Activated T-cell treated with anti-CD3 and anti-CD28 coated beads, Interleukin-2, amount 50 U/mL, for 4 hours (primary cell): ENCODE results near the gene SLC2A4RG. TPM values are rescaled to one million over a fixed set of nuclear protein-coding genes. Genes with fewer than 3 reads are reported as not detected.

Experiments
- ATAC-seq, 2 donors: fragments of 200-7000 bp; cut with Tn5 transposase; one replicate each; pipeline ENCODE4 v1.10.0; 2021
- DNase-seq: peaks from one replicate; pipeline ENCODE4 v3.0.0-alpha.2; 2020
- H3K27me3 Mint-ChIP-seq: one replicate; pipeline ENCODE4 v1.8.0; 2021; ENCODE audit warnings: low read depth, mixed read lengths
- H3K36me3 Mint-ChIP-seq: one replicate; pipeline ENCODE4 v1.8.0; 2022; ENCODE audit warnings: mixed read lengths; ENCODE audit not compliant: insufficient read depth
- H3K4me1 Mint-ChIP-seq: one replicate; pipeline ENCODE4 v1.8.0; 2021; ENCODE audit warnings: low read depth, mixed read lengths
- H3K4me3 Mint-ChIP-seq: one replicate; pipeline ENCODE4 v1.8.0; 2021; ENCODE audit warnings: mild to moderate bottlenecking, moderate library complexity, mixed read lengths
- H3K9me3 Mint-ChIP-seq: one replicate; pipeline ENCODE4 v1.8.0; 2021; ENCODE audit warnings: mixed read lengths
- total RNA-seq, 3 donors: library from RNA; stranded (reverse); gene quantifications; one replicate each; pipeline ENCODE4 v1.2.1, GENCODE V29; 2021

Gene SLC2A4RG
- total RNA-seq, 3 donors from 2014 or later = 17.2 to 18.1 (median 17.3) TPM

DNA sequence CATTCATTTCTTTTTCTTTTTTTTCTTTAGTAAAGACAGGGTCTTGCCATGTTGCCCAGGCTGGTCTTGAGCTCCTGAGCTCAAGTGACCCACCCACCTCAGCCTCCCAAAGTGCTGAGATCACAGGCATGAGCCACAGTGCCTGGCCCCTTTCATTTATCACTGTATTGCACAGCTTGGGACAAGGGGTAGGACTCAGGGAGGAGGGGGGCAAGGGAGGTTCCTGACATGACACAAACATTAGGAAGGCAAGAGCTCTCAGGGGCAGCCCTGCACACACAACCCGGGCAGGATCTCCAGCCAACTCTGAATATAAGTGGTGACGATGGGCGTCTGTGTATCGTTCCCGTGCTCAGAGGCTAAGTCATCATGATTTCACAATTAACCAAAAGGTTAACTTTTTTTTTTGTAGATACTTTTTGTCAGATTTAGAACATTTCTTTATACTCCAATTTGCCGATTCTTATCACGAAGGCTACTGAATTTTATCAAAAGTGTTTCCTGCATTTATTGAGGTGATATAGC lies 19.9 kb downstream of the SLC2A4RG start:
- no peaks in the 10 kb centered on the region for H3K9me3 Mint-ChIP-seq
- no peaks in the 10 kb centered on the region for H3K36me3 Mint-ChIP-seq
- no peak overlapping the region for H3K4me3 Mint-ChIP-seq
- ATAC-seq = no peak
- H3K27me3 Mint-ChIP-seq = no peaks in the 10 kb centered on the region
- H3K4me1 Mint-ChIP-seq = peaks cover 4% of the 10 kb centered on the region
- DNase-seq = no peak

DNA sequence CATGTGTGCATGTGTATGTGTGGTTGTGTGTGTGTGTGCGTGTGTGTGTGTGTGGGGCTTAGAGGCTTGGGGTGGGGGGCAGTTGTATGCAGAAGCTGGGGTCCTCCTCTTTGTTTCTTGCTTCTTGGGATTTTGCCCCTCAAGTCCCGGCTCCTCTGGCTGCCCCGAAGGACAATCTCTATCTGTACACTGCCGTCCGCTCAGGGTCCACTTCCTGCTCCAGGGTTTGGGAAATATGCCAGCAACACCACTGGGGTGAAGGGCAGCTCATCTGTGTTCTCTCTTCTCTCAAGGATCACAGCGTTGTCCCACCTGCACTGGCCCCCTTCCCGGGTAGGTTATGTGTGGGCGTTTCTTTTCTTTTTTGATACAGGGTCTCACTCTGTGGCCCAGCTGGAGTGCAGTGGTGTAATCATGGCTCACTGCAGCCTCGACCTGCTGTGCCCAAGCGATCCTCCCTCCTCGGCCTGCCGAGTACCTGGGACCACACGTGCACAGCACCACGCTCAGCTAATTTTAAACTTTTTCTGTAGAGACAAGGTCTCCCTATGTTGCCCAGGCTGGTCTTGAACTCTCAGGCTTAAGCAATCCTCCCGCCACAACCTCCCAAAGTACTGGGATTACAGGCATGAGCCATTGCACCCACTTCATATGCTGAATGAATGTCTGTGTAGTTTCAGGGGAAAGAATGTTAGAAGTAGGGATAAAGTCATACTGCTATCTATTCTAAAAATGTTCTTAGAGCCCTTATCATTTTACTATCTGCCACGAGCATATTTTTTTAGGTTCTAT lies 25.7 kb downstream of the SLC2A4RG start:
- no peaks in the 10 kb centered on the region for H3K9me3 Mint-ChIP-seq
- H3K27me3 Mint-ChIP-seq = no peaks in the 10 kb centered on the region
- no peaks in the 10 kb centered on the region for H3K4me1 Mint-ChIP-seq
- H3K36me3 Mint-ChIP-seq = no peaks in the 10 kb centered on the region
- H3K4me3 Mint-ChIP-seq = no peak overlapping the region
- no peak for DNase-seq
- no peak for ATAC-seq

DNA sequence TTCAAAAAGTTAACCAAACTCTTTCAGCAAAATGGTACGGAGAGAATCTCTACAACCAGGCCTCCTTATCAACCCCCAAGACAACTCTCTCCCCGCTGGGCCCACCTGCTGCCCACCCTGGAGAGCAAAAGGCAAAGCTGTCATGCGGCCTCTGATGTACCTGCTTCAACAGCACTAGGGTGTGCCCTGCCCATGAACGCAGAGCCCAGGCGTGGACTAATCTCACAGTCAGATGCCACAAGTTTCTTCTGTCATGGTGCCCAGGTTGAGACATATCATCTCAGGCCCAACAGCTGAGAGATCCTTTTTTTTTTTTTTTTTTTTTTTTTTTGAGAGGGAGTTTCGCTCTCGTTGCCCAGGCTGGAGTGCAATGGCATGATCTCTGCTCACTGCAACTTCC lies 26.3 kb downstream of the SLC2A4RG start:
- no peak for ATAC-seq
- Mint-ChIP-seq H3K4me1 (no peaks in the 10 kb centered on the region), H3K36me3 (no peaks in the 10 kb centered on the region), H3K4me3 (no peak overlapping the region), H3K27me3 (no peaks in the 10 kb centered on the region), H3K9me3 (no peaks in the 10 kb centered on the region)
- no peak for DNase-seq

DNA sequence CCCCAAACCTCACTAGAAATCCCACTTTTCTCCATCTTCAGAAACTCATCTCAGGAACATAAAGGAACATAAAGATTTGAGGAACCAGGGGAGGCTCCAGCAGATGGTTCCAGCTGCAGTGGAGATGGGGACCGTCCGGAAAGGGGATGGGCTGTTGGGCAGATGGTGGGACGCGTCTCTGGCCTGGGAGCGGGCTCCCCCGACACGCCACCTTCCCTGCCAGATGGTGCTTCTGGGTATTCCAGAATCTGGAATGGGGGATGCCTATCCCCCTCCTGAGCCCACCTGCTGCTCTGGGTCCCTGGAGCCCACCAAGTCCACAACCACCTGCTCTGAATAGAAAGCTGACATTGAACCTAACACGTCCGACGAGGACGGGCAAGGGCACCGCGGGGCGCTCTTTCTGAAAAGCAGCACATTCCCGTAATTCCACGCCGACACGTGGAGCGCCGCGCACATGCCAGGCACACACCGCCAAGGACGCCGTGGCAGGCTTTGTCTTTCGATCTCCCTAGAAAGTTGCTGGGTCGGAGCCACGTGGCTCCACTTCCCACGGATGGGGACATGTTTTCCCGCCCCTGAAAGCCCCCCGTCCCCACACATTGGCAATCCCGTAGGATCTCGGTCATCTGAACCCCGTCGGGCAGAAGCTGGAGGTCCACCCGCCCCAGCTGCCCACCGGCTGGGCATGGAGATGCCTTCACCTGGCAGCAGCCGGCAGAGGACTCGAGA lies 27.3 kb downstream of the SLC2A4RG start:
- H3K4me3 Mint-ChIP-seq = no peak overlapping the region
- DNase-seq = no peak
- no peaks in the 10 kb centered on the region for H3K27me3 Mint-ChIP-seq
- no peak for ATAC-seq
- H3K9me3 Mint-ChIP-seq = no peaks in the 10 kb centered on the region
- no peaks in the 10 kb centered on the region for H3K36me3 Mint-ChIP-seq
- no peaks in the 10 kb centered on the region for H3K4me1 Mint-ChIP-seq

DNA sequence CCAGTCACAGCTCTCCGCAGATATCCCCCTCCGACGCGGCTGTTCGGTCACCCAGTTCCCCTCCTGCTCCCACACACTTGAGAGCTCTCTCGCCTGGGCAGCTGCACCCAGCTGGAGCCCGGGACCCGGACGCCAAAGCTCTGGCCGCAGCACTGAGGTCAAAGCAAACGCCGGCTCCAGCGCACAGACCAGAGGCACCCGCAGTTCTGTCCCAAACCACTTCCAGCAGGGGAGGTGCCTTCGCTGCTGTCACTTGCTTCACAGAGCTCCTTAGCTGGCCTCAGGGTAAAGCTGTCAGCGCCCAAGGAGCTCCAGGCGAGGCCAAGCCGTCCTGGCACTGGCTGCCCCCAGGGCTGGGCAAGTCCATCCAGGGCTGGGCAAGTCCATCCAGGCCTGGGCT lies 27.9 kb downstream of the SLC2A4RG start:
- no peaks in the 10 kb centered on the region for H3K36me3 Mint-ChIP-seq
- no peaks in the 10 kb centered on the region for H3K4me1 Mint-ChIP-seq
- DNase-seq = no peak
- no peak overlapping the region for H3K4me3 Mint-ChIP-seq
- H3K27me3 Mint-ChIP-seq = no peaks in the 10 kb centered on the region
- no peak for ATAC-seq
- no peaks in the 10 kb centered on the region for H3K9me3 Mint-ChIP-seq

DNA sequence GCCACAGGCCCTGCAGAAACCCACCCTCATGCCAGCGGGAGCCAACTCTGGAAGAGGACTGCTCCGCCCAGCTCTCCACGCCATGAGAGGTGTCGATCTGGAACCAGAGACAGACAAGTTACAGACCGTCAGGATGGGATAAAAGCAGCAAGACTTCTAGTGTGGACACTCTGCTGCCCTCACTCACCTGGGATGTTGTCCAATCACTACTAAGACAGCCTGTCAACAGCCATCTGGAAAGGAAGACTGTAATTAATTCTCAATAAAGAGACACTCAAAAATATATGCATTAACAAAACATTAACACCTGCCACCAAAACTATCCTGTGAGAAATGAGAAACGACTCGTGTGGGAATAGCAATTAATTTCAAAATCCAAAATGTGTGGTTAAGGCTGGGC lies 28.3 kb downstream of the SLC2A4RG start:
- Mint-ChIP-seq H3K36me3 (no peaks in the 10 kb centered on the region), H3K4me3 (no peak overlapping the region), H3K4me1 (no peaks in the 10 kb centered on the region), H3K9me3 (no peaks in the 10 kb centered on the region), H3K27me3 (no peaks in the 10 kb centered on the region)
- DNase-seq = no peak
- no peak for ATAC-seq

DNA sequence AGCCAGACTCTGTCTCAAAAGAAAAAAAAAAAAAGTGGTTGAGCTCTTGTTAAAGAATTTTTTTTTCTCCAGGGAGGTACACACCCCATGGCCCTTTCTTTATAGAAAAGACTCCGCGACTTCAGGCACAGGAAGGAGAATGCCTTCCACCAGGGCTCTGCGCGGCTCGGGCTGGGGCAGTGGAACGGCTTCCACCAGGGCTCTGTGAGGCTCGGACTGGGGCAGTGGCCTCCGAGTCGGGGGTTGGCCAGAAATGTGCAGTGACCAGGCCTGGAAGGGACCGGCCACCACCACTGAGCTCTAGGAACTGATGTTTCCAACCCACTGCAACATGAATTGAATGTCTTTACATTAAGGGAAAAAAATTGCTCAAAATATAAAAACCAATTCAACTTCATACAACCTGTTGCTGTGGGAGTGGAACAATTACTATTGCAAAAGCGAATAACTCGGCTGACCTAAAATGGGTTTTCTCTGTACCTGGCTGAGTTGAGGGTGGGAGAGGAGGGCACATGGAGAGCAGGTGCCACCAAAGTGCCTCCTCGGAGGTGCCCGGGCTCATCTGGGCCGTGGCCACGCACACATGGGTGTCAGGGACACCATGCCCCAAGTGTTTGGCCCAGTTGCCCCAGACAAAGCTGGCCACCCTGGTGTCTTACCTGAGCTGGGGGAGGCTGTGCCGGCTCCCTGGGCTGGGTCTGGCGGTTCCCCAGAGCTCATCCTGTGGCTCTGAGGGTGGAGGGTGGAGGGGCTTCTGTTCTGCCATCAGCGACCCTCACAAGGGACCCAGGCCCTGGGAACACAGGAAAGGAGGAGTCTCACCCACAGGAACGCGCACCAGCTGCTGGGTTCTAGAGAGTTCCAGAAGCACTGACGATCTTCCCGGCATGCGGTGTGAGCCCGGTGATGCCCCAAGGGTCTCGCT lies 29.3 kb downstream of the SLC2A4RG start:
- ATAC-seq (no peak), DNase-seq (no peak)
- no peaks in the 10 kb centered on the region for H3K36me3 Mint-ChIP-seq
- no peak overlapping the region for H3K4me3 Mint-ChIP-seq
- no peaks in the 10 kb centered on the region for H3K27me3 Mint-ChIP-seq
- H3K9me3 Mint-ChIP-seq = no peaks in the 10 kb centered on the region
- H3K4me1 Mint-ChIP-seq = no peaks in the 10 kb centered on the region

DNA sequence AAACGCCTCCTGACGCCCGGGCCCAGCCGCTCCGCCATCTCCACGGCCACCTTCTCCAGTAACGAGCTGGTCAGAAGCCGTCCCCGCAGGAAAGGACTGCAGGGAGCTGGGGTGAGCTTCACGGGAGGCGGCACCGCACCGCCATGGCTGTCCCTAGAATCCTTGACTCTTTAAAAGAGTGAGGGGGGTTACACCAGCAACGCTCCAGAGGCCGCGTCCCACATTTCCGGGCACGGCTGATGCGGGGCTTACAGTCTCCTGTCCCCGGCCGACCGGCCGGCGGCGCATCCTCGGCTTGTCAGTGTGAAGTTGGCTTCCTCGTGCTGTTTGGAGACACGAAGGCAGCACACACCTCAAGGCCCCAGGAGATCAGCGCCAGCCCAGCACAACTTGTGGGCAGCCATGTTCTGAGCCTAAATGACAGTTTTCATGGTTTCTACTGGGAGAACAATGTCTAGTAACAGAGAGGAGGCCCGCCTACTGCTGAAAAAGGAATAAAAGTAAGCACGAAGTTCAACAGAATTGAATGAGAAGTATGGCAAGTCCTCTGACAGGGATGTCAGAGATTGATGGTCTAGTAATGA lies 30.4 kb downstream of the SLC2A4RG start:
- Mint-ChIP-seq H3K4me1 (peaks cover 2% of the 10 kb centered on the region), H3K27me3 (no peaks in the 10 kb centered on the region), H3K4me3 (no peak overlapping the region), H3K9me3 (no peaks in the 10 kb centered on the region), H3K36me3 (no peaks in the 10 kb centered on the region)
- ATAC-seq (no peak), DNase-seq (no peak)

DNA sequence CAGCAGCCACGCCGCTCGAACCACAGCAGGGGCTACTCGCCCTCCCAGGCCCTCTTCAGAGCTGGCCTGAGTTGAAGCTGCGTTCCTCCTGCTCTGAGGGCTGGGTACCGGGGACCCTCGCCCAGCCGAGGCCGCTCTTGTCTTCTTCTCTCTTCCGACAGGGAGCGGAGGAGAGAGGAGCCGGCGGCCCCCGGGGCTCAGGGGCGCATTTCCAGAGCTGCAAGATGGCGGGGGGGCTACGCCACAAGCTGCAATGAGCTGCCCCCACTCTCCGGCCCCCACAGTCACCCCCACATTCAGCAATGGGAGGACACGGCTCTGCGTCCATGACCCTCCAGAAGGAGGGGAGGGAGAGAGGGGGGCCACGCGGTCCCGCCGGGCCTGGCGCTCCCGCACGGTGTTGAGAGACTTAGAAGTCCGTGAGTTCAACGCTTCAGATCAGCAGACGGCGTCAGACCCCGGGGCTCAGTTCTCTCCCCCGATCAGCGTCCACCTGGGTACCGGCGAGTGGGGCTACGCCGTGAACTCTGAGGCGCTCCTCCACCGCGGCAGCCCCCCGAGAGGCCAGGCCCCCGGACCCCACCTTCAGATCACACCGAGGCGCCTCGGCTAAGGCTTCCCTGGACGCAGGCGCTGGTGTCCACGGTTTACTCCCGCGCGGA lies 31.6 kb downstream of the SLC2A4RG start:
- Mint-ChIP-seq H3K27me3 (no peaks in the 10 kb centered on the region), H3K4me1 (peaks cover 2% of the 10 kb centered on the region), H3K4me3 (no peak overlapping the region), H3K36me3 (no peaks in the 10 kb centered on the region), H3K9me3 (no peaks in the 10 kb centered on the region)
- no peak for DNase-seq
- no peak for ATAC-seq

DNA sequence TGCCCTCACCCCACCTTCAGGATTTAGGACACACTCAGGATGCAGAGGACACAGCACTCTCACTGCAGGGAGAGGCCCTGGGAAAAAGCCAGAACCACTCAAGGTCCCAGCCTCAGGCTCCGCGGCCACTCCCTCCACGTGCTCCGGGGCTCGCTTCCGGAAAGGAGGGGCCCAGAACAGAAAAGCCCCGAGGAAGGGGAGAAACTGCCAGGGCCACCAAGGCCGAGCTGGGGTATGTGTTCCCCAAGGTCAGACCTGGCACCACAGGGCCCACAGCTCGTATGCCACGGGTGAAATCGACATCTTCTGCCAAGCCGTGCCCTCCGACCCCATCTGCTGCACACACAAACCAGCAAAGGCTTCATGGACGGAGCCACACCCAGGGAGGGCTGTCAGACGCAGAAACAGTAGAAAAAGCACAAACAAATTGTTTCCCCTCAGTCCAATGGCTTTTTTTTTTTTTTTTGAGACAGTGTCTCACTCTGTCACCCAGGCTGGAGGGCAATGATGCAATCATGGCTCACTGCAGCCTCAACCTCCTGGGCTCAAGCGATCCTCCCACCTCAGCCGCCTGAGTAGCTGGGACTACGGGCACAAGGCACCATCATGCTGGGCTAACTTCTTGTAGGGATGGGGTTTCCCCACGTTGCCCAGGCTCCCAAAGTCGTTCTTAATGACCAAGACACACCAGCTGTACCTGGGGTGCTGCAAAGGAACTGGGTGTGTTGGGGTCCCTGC lies 33.4 kb downstream of the SLC2A4RG start:
- no peak for ATAC-seq

DNA sequence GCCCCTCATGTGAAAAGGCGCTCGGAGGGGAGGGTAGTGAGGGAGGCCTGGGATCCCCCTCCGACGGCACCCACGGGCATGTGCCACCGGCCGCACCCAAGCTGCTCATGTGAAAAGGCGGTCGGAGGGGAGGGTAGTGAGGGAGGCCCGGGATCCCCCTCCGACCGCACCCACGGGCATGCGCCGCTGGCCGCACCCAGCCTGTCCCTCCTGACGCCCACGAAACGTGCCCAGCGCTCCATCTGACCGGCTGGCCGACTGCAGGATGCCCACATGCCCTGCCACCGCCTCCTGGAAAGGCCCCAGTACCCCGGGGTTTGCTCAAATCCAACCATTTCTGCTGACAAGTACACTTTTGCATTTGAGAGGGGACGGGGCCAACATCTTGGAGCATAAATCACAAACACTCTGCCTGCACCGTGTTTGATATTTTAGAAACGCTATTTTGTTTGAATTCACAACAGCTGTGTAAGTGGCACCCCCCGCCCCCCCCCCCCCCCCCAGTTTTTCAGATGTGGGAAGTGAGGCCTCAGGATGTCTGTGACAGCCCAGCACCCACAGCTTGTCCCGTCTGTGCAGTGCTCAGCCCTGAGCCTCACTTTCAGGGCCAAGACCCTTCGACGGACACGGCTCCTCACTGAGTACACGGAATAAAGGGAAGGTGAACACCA lies 34.1 kb downstream of the SLC2A4RG start:
- Mint-ChIP-seq H3K4me1 (peaks cover 2% of the 10 kb centered on the region), H3K27me3 (no peaks in the 10 kb centered on the region), H3K4me3 (no peak overlapping the region), H3K9me3 (no peaks in the 10 kb centered on the region), H3K36me3 (no peaks in the 10 kb centered on the region)
- DNase-seq = no peak
- no peak for ATAC-seq

More for the DNA sequence above, 33.4 kb downstream of the SLC2A4RG start:
- no peak overlapping the region for H3K4me3 Mint-ChIP-seq
- no peaks in the 10 kb centered on the region for H3K9me3 Mint-ChIP-seq
- H3K4me1 Mint-ChIP-seq = peaks cover 2% of the 10 kb centered on the region
- DNase-seq = no peak
- H3K36me3 Mint-ChIP-seq = no peaks in the 10 kb centered on the region
- H3K27me3 Mint-ChIP-seq = no peaks in the 10 kb centered on the region

DNA sequence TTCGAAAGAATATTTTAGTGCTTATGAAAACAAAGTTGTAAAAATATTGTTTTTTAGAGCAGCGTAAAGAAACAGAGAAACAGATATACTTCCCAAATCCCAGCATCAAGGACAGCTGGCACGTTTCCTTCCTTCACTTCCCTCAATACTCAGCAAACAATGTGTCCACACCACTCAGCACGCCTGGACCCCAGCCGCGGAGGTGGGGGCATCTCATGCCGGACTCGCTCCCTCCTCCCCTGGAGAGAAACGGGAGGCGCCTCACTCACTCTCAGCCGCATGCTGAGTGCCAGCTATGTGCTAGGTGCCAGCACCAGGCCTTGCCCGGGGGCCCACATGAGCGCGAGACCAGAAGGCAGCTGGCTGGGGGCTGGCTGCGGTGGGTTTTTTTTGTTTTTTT lies 34.7 kb downstream of the SLC2A4RG start:
- no peaks in the 10 kb centered on the region for H3K36me3 Mint-ChIP-seq
- H3K4me1 Mint-ChIP-seq = peaks cover 2% of the 10 kb centered on the region
- DNase-seq = no peak
- no peak overlapping the region for H3K4me3 Mint-ChIP-seq
- ATAC-seq = no peak
- no peaks in the 10 kb centered on the region for H3K9me3 Mint-ChIP-seq
- H3K27me3 Mint-ChIP-seq = no peaks in the 10 kb centered on the region
